Hepatocyte (in vitro differentiated cells): Measurements from ENCODE around the gene RBKS.

Experiments used
- EZH2 ChIP-seq: fragments of 200-600 bp; sonication (generic); IDR thresholded peaks from 2 replicates; pipeline ENCODE4 v1.6.1; 2016; ENCODE audit warnings: antibody characterized with exemption, mild to moderate bottlenecking, borderline replicate concordance
- EZH2phosphoT487 ChIP-seq: fragments of 200-600 bp; sonication (generic); IDR thresholded peaks from one replicate; pipeline ENCODE4 v1.6.1; 2018; ENCODE audit warnings: antibody characterized with exemption, mild to moderate bottlenecking, low read depth, moderate library complexity; ENCODE audit not compliant: unreplicated experiment, severe bottlenecking
- TF ChIP-seq, protein P1 (sequence below): fragments of 200-600 bp; sonication (generic); IDR thresholded peaks from 2 replicates; pipeline ENCODE4 v1.5.1; 2016; ENCODE audit warnings: antibody characterized with exemption, mild to moderate bottlenecking; ENCODE audit not compliant: poor library complexity

DNA sequence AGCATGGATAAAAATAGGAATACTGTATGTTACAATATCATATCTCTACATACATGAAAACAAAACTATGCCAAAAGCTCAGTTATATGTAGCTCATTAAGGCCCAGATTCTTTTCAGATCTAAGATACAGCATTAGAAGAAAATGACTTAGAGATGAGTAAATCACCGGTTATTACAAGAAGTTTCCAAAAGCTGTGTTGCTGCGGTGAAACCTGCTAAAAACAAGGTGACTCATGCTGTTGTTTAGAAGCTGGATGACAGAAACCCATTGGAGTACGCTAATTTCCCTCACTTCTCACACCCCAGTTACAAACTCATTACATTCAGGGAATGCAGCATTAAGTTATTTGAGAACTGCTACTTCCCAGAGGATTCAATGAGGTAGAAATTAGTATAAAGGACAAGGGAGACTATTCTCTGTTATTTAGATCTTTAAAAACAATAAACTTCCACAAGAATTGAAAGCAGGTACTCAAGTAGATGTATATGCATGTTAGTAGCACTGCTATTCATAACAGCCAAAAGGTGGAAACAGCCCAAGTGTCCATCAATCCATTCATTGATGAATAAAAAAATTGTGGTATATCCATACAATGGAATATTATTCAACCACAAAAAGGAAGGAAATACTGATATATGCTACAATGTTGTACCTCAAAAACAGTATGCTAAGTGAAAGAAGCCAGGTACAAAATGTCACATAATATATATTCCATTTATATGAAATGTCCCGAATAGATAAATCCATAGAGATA, 32.6 kb downstream of the RBKS start:
- TF ChIP-seq, protein P1, sequence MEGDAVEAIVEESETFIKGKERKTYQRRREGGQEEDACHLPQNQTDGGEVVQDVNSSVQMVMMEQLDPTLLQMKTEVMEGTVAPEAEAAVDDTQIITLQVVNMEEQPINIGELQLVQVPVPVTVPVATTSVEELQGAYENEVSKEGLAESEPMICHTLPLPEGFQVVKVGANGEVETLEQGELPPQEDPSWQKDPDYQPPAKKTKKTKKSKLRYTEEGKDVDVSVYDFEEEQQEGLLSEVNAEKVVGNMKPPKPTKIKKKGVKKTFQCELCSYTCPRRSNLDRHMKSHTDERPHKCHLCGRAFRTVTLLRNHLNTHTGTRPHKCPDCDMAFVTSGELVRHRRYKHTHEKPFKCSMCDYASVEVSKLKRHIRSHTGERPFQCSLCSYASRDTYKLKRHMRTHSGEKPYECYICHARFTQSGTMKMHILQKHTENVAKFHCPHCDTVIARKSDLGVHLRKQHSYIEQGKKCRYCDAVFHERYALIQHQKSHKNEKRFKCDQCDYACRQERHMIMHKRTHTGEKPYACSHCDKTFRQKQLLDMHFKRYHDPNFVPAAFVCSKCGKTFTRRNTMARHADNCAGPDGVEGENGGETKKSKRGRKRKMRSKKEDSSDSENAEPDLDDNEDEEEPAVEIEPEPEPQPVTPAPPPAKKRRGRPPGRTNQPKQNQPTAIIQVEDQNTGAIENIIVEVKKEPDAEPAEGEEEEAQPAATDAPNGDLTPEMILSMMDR: no peak
- TF ChIP-seq EZH2 (no peak), EZH2phosphoT487 (no peak)
